Heart right ventricle (tissue), 16 donors: ENCODE measurements around the gene LCAT. TPM values are rescaled to one million over a fixed set of nuclear protein-coding genes. Genes with fewer than 3 reads are reported as not detected.

Source experiments
- ATAC-seq, 8 donors: fragments of 200-7000 bp; cut with Tn5 transposase; one replicate each; pipeline ENCODE4 v1.9.1; 2020; ENCODE audit warnings: mild to moderate bottlenecking in 8 of 8, moderate library complexity in 8 of 8, moderate number of reproducible peaks in 1 of 8
- DNase-seq, 2 donors: peaks; one replicate each; pipeline ENCODE4 v3.0.0-alpha.2; 2020
- H3K27ac ChIP-seq, 10 donors: fragments of 200-600 bp; sonication (generic) in 2 of 10; one replicate each; pipeline versions ENCODE4 v1.5.0 to v1.8.0; 2020 to 2022; ENCODE audit warnings: mild to moderate bottlenecking in 3 of 10
- H3K27me3 ChIP-seq, 7 donors: fragments of 200-600 bp; one replicate each; pipeline ENCODE4 v1.8.0; 2021 to 2022; ENCODE audit warnings: mild to moderate bottlenecking in 2 of 7
- H3K36me3 ChIP-seq, 9 donors: fragments of 200-600 bp; sonication (generic) in 1 of 9; one replicate each; pipeline versions ENCODE4 v1.5.0 to v1.8.0; 2020 to 2022; ENCODE audit warnings: mild to moderate bottlenecking in 2 of 9
- H3K4me1 ChIP-seq, 9 donors: fragments of 200-600 bp; sonication (generic) in 1 of 9; one replicate each; pipeline versions ENCODE4 v1.5.0 to v1.8.0; 2020 to 2022; ENCODE audit warnings: mild to moderate bottlenecking in 4 of 9
- H3K4me3 ChIP-seq, 10 donors: fragments of 200-600 bp; sonication (generic) in 2 of 10; one replicate each; pipeline versions ENCODE4 v1.5.0 to v1.8.0; 2020 to 2022; ENCODE audit warnings: mild to moderate bottlenecking in 7 of 10, moderate library complexity in 2 of 10
- H3K9me3 ChIP-seq, 11 donors: fragments of 200-600 bp in 10 of 11; sonication (generic) in 2 of 11; one replicate each; pipeline versions ENCODE4 v1.5.0 to v1.8.0; 2013 to 2022; ENCODE audit warnings: mild to moderate bottlenecking in 2 of 11, control low read depth in 1 of 11, moderate library complexity in 1 of 11
- CTCF ChIP-seq, 9 donors: fragments of 200-600 bp; sonication (generic) in 2 of 9; IDR thresholded peaks; one replicate each; pipeline versions ENCODE4 v1.5.0 to v1.8.0; 2021 to 2022; ENCODE audit warnings: antibody characterized with exemption in 9 of 9, mild to moderate bottlenecking in 5 of 9, moderate library complexity in 1 of 9
- WGBS, 2 donors: extraction: QIAGEN DNeasy Blood & Tissue Kit; methylation state at CpG; one replicate each; pipeline ENCODE4 v1.1.7; 2013; ENCODE audit warnings: inconsistent platforms in 1 of 2; 5-methylcytosine and 5-hydroxymethylcytosine counted together
- intact Hi-C, 10 donors: fragments of 100-400 bp; cut with DNase I; formaldehyde crosslinking; loops; one replicate each; pipeline versions ENCODE4 v1.11.1 to v1.14.2; 2022
- polyA plus RNA-seq, 2 donors: library from polyadenylated mRNA; stranded (reverse); fragments of 200-250 nt; gene quantifications; one replicate each; pipeline ENCODE4 v1.2.3, GENCODE V29; 2013
- total RNA-seq, 10 donors: library from RNA; stranded (reverse); fragmentation: NEBNext Ultra II Directional in 3 of 10; extraction: Animal tissue kit (Norgen Biotek cat#: 25700) in 3 of 10; gene quantifications; one replicate each; pipeline versions ENCODE4 v1.2.1 to v1.2.4, GENCODE V29; 2021 to 2023
- donor health status: Arrhythmogenic right ventricular cardiomyopathy.
- donor health status: ischemic (EF 13 %, LVEDD 7.1; RV severe dilation, severe dysfunction).
- donor health status: healthy with polysubstance abuse.
- donor health status: DM: no; HTN: yes; CAD: no.
- donor health status: DM: no; HTN: no; CAD: no.
- donor health status: ischemic (EF 25% LVEDD 6.9; RV normal size, moderate dysfunction).
- donor health status: ischemic (EF 25% LVEDD 5.7; RV mildly dilated, moderate dysfunction).
- donor health status: healthy.
- donor health status: DM: yes; HTN: yes; CAD: no.
- donor health status: Ischemic cardiomyopathy.
- donor health status: ischemic (EF 35%, LVEDD 5.7; RV mildly dilated, moderate dysfunction).
- donor health status: nonischemic (EF 11% LVEDD 7.7; RV severe dilation, severe dysfunction).
- donor health status: DM: yes; HTN: yes; CAD: no.
- donor health status: PGD.
- donor health status: ischemic (EF 29% LVEDD 5.4; RV normal size, mild dysfunction).
- donor health status: nonischemic (EF 23%, LVEDD 6.1; RV moderate dilation, normal function).

Gene LCAT
- total and polyA plus RNA-seq, 12 donors, result 14.4 to 96.5 (median 20.6) TPM

GRCh38 chr16:67969254-67970039, 25.5 kb upstream of the LCAT start:
- intact Hi-C loops, result no loop called here
- WGBS, 2 donors, result 45 to 50% methylated on average over 40 of the region's 40 CpGs
- TF ChIP-seq CTCF (IDR thresholded peaks at IDR 0.05), result no peak
- Histone ChIP-seq H3K4me3 (peak overlapping the region in 9 of 10 donors; percentile 63 to 100 (median 95)), H3K27me3 (no peaks in the 10 kb centered on the region), H3K27ac (peak overlapping the region; percentile 44 to 100 (median 100)), H3K4me1 (peaks cover 23 to 43% (median 30%) of the 10 kb centered on the region in 9 donors), H3K36me3 (peaks cover 0 to 13% (median 0%) of the 10 kb centered on the region in 9 donors), H3K9me3 (no peaks in the 10 kb centered on the region)
- no peak for DNase-seq
- ATAC-seq, result peak in 2 of 8 donors; percentile 1 to 4

GRCh38 chr16:67968400-67969253, 24.7 kb upstream of the LCAT start, which contains the start of gene SLC12A4:
SLC12A4 (minus strand) TSS chr16:67968637; CDS start chr16:67968553, 84 bp downstream.
- H3K4me3 ChIP-seq, result peak within 1 kb of the TSS; percentile 63 to 100 (median 94)
- ATAC-seq, result peak; percentile 88 to 95 (median 91)
- peak within 1 kb of the TSS; percentile 94 to 100 (median 100) for H3K27ac ChIP-seq
- no peaks in the 10 kb centered on the region for H3K9me3 ChIP-seq
- H3K27me3 ChIP-seq, result no peaks in the 10 kb centered on the region
- intact Hi-C loops, result no loop called here
- peak; percentile 91 to 93 for DNase-seq
- peaks cover 0 to 15% (median 0%) of the 10 kb centered on the region in 9 donors for H3K36me3 ChIP-seq
- peaks cover 31 to 52% (median 38%) of the 10 kb centered on the region in 9 donors for H3K4me1 ChIP-seq
- TF ChIP-seq CTCF (IDR thresholded peaks at IDR 0.05), result peak in 4 of 9 donors; percentile 11 to 33 (median 23)
- WGBS, 2 donors, result 1 to 2% methylated on average over 53 to 77 of the region's 78 CpGs

- ATAC-seq (peak in 6 of 8 donors; percentile 10 to 44 (median 30)), DNase-seq (peak; percentile 59 to 68)
- Histone ChIP-seq H3K9me3 (no peaks in the 10 kb centered on the region), H3K4me3 (peak overlapping the region; percentile 63 to 100 (median 94)), H3K4me1 (peaks cover 38 to 58% (median 44%) of the 10 kb centered on the region in 9 donors), H3K27ac (peak overlapping the region; percentile 94 to 100 (median 100)), H3K36me3 (peaks cover 0 to 19% (median 0%) of the 10 kb centered on the region in 9 donors), H3K27me3 (no peaks in the 10 kb centered on the region)
- intact Hi-C loops, result loop anchor here in 1 of 10 donors (2.0 kb wide), 1 partner anchor 31 kb away; the partner anchor contains the start of gene PSMB10
- 0% methylated on average over 39 to 45 of the region's 45 CpGs for WGBS, 2 donors
- no peak for TF ChIP-seq CTCF (IDR thresholded peaks at IDR 0.05)
Measured at GRCh38 chr16:67967958-67968399, 24.1 kb upstream of the LCAT start.
